Pancreas (tissue), 10 donors: Measurements from ENCODE around the gene CYTH4. TPM values are rescaled to one million over a fixed set of nuclear protein-coding genes. Genes with fewer than 3 reads are reported as not detected.

Experiments
- ATAC-seq, 4 donors: fragments of 200-7000 bp; cut with Tn5 transposase; one replicate each; pipeline versions ENCODE4 v1.8.0 to v1.9.1; 2020; ENCODE audit warnings: mild to moderate bottlenecking in 4 of 4, moderate library complexity in 4 of 4
- DNase-seq, 6 donors: peaks; one replicate each; pipeline ENCODE4 v3.0.0-alpha.2; 2020
- FAIRE-seq: peaks from 2 replicates; lab custom pipeline; 2012; peaks lifted over from hg19 to GRCh38; lab: Jason Lieb, UNC
- H3K27ac ChIP-seq, 4 donors: fragments of 200-600 bp; sonication (generic); 1 replicate in 3 of 4; 2 replicates in 1 of 4; pipeline versions ENCODE4 v1.5.0 to v1.8.0; 2020
- H3K27me3 ChIP-seq, 4 donors: fragments of 200-600 bp; one replicate each; pipeline ENCODE4 v1.8.0; 2021
- H3K36me3 ChIP-seq, 3 donors: fragments of 200-600 bp; sonication (generic) in 1 of 3; one replicate each; pipeline versions ENCODE4 v1.5.0 to v1.8.0; 2020 to 2021
- H3K4me1 ChIP-seq, 3 donors: fragments of 200-600 bp; one replicate each; pipeline ENCODE4 v1.8.0; 2021
- H3K4me3 ChIP-seq, 4 donors: fragments of 200-600 bp; sonication (generic) in 2 of 4; one replicate each; pipeline versions ENCODE4 v1.5.0 to v1.8.0; 2020 to 2021
- H3K9me3 ChIP-seq, 4 donors: fragments of 200-600 bp; one replicate each; pipeline ENCODE4 v1.8.0; 2021
- CTCF ChIP-seq, 4 donors: fragments of 200-600 bp; sonication (generic) in 3 of 4; IDR thresholded peaks; one replicate each; pipeline versions ENCODE4 v1.5.0 to v1.8.0; 2021; ENCODE audit warnings: antibody characterized with exemption in 4 of 4
- WGBS, 2 donors: extraction: QIAGEN DNeasy Blood & Tissue Kit; methylation state at CpG; one replicate each; pipeline ENCODE4 v1.1.7; 2013; 5-methylcytosine and 5-hydroxymethylcytosine counted together
- intact Hi-C, 3 donors: fragments of 100-400 bp; cut with DNase I; formaldehyde crosslinking; loops; one replicate each; pipeline versions ENCODE4 v1.11.1 to v1.14.2; 2022
- polyA plus RNA-seq, 2 donors: library from polyadenylated mRNA; stranded (reverse); fragments of 200-250 nt; gene quantifications; one replicate each; pipeline ENCODE4 v1.2.3, GENCODE V29; 2013
- total RNA-seq, 6 donors: library from RNA; stranded (reverse); fragmentation: NEBNext Ultra II Directional in 4 of 6; extraction: Animal tissue kit (Norgen Biotek cat#: 25700) in 4 of 6; gene quantifications; one replicate each; pipeline versions ENCODE4 v1.2.1 to v1.2.4, GENCODE V29; 2021 to 2023
- donor health status: healthy with polysubstance abuse.
- donor health status: DM: no; HTN: no; CAD: no; lungs with moderate emphysema.
- donor health status: DM: no; HTN: no; CAD: no.
- donor health status: control.
- donor health status: control.
- donor health status: Bipolar disorder and iron deficiency.
- donor health status: DM: yes; HTN: yes; CAD: no.
- donor health status: DM: no; HTN: no; CAD: no.
- donor health status: DM: no; HTN: no; CAD: no.
- donor health status: DM: yes; HTN: yes; CAD: no.

Gene CYTH4
- total and polyA plus RNA-seq, 8 donors: 0.79 to 12.0 (median 2.8) TPM

GRCh38 chr22:37281646-37282384 is 493 bp upstream of the CYTH4 start:
- Histone ChIP-seq H3K27ac (peak overlapping the region in 1 of 4 donors; percentile 41), H3K9me3 (no peaks in the 10 kb centered on the region), H3K4me1 (no peaks in the 10 kb centered on the region), H3K27me3 (peaks cover 0 to 6% (median 0%) of the 10 kb centered on the region in 4 donors), H3K4me3 (no peak overlapping the region), H3K36me3 (no peaks in the 10 kb centered on the region)
- TF ChIP-seq CTCF (IDR thresholded peaks at IDR 0.05): no peak
- FAIRE-seq (no peak), DNase-seq (no peak), ATAC-seq (no peak)
- 68 to 75% methylated on average over 12 of the region's 12 CpGs for WGBS, 2 donors
- intact Hi-C loops: no loop called here

GRCh38 chr22:37283393-37283937 is 1.2 kb downstream of the CYTH4 start:
- Histone ChIP-seq H3K4me3 (peak overlapping the region in 1 of 4 donors; percentile 35), H3K4me1 (no peaks in the 10 kb centered on the region), H3K9me3 (no peaks in the 10 kb centered on the region), H3K27ac (peak overlapping the region in 1 of 4 donors; percentile 23), H3K36me3 (no peaks in the 10 kb centered on the region), H3K27me3 (peaks cover 0 to 6% (median 0%) of the 10 kb centered on the region in 4 donors)
- 35 to 40% methylated on average over 8 of the region's 8 CpGs for WGBS, 2 donors
- FAIRE-seq (no peak), ATAC-seq (peak in 1 of 4 donors; percentile 34), DNase-seq (no peak)
- no peak for TF ChIP-seq CTCF (IDR thresholded peaks at IDR 0.05)
- intact Hi-C loops: no loop called here

- DNase-seq (no peak), FAIRE-seq (no peak), ATAC-seq (peak in 2 of 4 donors; percentile 4 to 25)
- H3K4me1 ChIP-seq: no peaks in the 10 kb centered on the region
- no peaks in the 10 kb centered on the region for H3K9me3 ChIP-seq
- H3K4me3 ChIP-seq: peak overlapping the region in 1 of 4 donors; percentile 35
- no peaks in the 10 kb centered on the region for H3K36me3 ChIP-seq
- intact Hi-C loops: no loop called here
- no peak for TF ChIP-seq CTCF (IDR thresholded peaks at IDR 0.05)
- H3K27me3 ChIP-seq: peaks cover 0 to 6% (median 0%) of the 10 kb centered on the region in 4 donors
- 52 to 65% methylated on average over 9 of the region's 9 CpGs for WGBS, 2 donors
- peak overlapping the region in 2 of 4 donors; percentile 22 to 23 for H3K27ac ChIP-seq
Measured at GRCh38 chr22:37284126-37284804, 2.0 kb downstream of the CYTH4 start.

GRCh38 chr22:37284805-37285355 is 2.6 kb downstream of the CYTH4 start:
- Histone ChIP-seq H3K27me3 (peaks cover 0 to 6% (median 0%) of the 10 kb centered on the region in 4 donors), H3K9me3 (no peaks in the 10 kb centered on the region), H3K36me3 (no peaks in the 10 kb centered on the region), H3K4me1 (no peaks in the 10 kb centered on the region), H3K4me3 (peak overlapping the region in 1 of 4 donors; percentile 35), H3K27ac (peak overlapping the region in 1 of 4 donors; percentile 22)
- FAIRE-seq (no peak), DNase-seq (peak in 1 of 6 donors; percentile 67), ATAC-seq (peak in 3 of 4 donors; percentile 56 to 79 (median 73))
- 49 to 50% methylated on average over 13 to 14 of the region's 14 CpGs for whole genome bisulfite sequencing, 2 donors
- intact Hi-C loops: no loop called here
- TF ChIP-seq CTCF (IDR thresholded peaks at IDR 0.05): no peak
